Activated CD4-positive, alpha-beta T cell treated with anti-CD3 and anti-CD28 coated beads for 36 hours (primary cell): ENCODE measurements around the gene OR10H3. TPM values are rescaled to one million over a fixed set of nuclear protein-coding genes. Genes with fewer than 3 reads are reported as not detected.

Experiments
- ATAC-seq: fragments of 200-7000 bp; cut with Tn5 transposase; one replicate; pipeline ENCODE4 v1.10.0; 2021; ENCODE audit warnings: mild to moderate bottlenecking, moderate library complexity
- CTCF ChIA-PET: fragments of 350-600 bp; sonication (Branson Sonifier 250); formaldehyde crosslinking; loops from one replicate; lab custom pipeline; 2021; ENCODE audit warnings: antibody characterized with exemption; lab: Charles Lee
- POLR2A ChIA-PET: fragments of 350-600 bp; sonication (Branson Sonifier 250); formaldehyde crosslinking; loops from one replicate; lab custom pipeline; 2021; ENCODE audit warnings: antibody characterized with exemption, inconsistent platforms; lab: Charles Lee
- DNase-seq: peaks from one replicate; pipeline ENCODE4 v3.0.0-alpha.2; 2020
- H3K27ac Mint-ChIP-seq: one replicate; pipeline ENCODE4 v1.8.0; 2021; ENCODE audit warnings: mixed read lengths
- H3K27me3 Mint-ChIP-seq: one replicate; pipeline ENCODE4 v1.8.0; 2021; ENCODE audit warnings: mixed read lengths
- H3K36me3 Mint-ChIP-seq: one replicate; pipeline ENCODE4 v1.8.0; 2021; ENCODE audit warnings: low read depth, mixed read lengths
- H3K4me1 Mint-ChIP-seq: one replicate; pipeline ENCODE4 v1.8.0; 2021; ENCODE audit warnings: mixed read lengths
- H3K4me3 Mint-ChIP-seq: one replicate; pipeline ENCODE4 v1.8.0; 2021; ENCODE audit warnings: mild to moderate bottlenecking, moderate library complexity, mixed read lengths
- H3K9me3 Mint-ChIP-seq: one replicate; pipeline ENCODE4 v1.8.0; 2021; ENCODE audit warnings: low read depth, mixed read lengths
- intact Hi-C, 2 experiments: fragments of 100-400 bp; cut with DNase I in 1 of 2; cut with micrococcal nuclease in 1 of 2; formaldehyde crosslinking; loops; one replicate each; pipeline versions ENCODE4 v1.14.2 to v1.15.1; 2022 to 2024; cut with DNase I, micrococcal nuclease
- total RNA-seq, 2 experiments: library from RNA; stranded (reverse); gene quantifications; one replicate each; pipeline ENCODE4 v1.2.3, GENCODE V29; 2021

The OR10H3 gene, protein sequence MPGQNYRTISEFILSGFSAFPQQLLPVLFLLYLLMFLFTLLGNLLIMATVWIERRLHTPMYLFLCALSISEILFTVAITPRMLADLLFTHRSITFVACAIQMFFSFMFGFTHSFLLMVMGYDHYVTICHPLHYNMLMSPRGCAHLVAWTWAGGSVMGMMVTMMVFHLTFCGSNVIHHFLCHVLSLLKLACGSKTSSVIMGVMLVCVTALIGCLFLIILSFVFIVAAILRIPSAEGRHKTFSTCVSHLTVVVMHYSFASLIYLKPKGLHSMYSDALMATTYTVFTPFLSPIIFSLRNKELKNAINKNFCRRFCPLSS
- total RNA-seq: not detected

DNA sequence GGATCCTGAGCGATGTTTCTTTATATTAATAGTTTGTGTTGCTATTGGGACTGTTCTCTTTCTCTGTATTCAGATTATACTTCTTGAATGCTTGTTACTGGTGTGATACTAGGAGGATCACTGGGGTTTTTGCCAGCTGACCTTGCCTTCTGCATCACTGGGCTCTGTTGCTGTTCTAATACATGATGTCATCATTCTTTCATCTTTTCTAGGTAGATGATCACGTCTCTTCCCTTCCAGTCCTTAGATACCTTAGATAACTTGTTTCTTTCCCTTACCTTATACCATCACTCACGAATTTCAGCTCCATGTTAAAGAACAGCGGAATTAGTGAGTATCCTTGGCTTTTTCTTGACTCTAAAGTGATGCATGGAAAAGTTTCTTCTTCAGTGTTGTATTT, at the start of gene OR10H3:
Gene OR10H3, plus strand, starts transcription at position 264 of the 400 bp plus-strand sequence. CDS start 3,408 bp downstream, outside the sequence.
- DNase-seq (no peak), ATAC-seq (no peak)
- no peaks in the 10 kb centered on the region for H3K4me1 Mint-ChIP-seq
- CTCF ChIA-PET: no interaction called here
- H3K36me3 Mint-ChIP-seq: no peaks in the 10 kb centered on the region
- peaks cover 10% of the 10 kb centered on the region for H3K27me3 Mint-ChIP-seq
- POLR2A ChIA-PET: no interaction called here
- no peak within 1 kb of the TSS for H3K27ac Mint-ChIP-seq
- H3K9me3 Mint-ChIP-seq: peaks cover 11% of the 10 kb centered on the region
- H3K4me3 Mint-ChIP-seq: no peak within 1 kb of the TSS
- intact Hi-C loops: no loop called here

DNA sequence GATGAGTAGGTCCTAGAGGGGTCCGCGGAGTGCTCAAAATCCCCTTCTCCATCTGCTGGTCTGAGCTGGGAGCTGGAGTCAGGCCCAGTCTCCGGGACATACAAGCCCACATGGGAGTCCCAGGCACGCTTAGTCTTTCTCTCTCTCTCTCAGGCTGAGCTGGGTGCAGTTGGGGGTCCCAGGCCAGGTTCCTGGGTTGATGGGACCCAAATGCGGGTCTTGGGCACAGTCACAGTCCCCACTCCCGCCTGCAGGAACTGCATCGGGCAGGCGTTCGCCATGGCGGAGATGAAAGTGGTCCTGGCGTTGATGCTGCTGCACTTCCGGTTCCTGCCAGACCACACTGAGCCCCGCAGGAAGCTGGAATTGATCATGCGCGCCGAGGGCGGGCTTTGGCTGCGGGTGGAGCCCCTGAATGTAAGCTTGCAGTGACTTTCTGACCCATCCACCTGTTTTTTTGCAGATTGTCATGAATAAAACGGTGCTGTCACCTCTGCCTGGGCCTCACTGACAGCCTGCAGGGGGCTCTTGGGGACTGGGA, 41.1 kb upstream of the OR10H3 start:
- Mint-ChIP-seq H3K36me3 (no peaks in the 10 kb centered on the region), H3K4me1 (no peaks in the 10 kb centered on the region), H3K9me3 (no peaks in the 10 kb centered on the region), H3K27me3 (peaks cover 20% of the 10 kb centered on the region), H3K4me3 (no peak overlapping the region), H3K27ac (no peak overlapping the region)
- intact Hi-C loops: no loop called here
- ATAC-seq: no peak
- ChIA-PET CTCF (no interaction called here), POLR2A (no interaction called here)
- no peak for DNase-seq

DNA sequence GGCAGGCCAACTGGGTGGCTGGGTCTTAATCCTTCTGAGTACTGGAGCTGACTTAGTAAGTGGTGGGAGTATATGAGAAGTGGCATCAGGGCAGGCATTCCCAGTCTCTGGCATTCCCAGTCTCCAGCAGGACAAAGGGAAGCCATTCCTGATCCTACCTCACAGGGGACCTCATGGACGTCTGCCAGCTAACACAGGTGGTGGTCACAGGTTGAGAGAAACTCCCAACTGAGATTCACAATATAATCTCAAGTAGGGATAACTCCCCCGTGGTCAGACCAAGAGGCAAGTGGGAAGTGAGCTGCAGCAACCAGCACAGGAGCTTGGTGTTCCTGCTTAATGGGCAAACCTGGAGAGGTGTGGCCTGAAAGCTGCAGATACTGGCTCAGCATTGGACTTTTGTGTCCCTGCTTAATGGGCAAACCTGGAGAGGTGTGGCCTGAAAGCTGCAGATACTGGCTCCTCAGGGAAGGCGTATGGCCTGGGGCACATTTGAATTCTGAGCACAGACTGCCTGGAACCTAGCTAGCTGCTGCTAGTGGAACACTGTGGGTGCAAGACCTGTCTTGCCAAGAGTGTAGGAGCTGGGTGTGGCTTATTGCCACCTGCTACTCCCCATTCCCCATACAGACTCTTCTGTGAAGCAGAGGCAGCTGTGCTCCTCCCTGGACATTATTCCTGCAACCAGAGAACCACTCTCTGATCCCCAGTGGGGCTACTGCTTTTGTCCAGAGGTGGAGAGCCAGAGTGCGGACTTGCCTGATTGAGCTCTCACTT, 35.8 kb upstream of the OR10H3 start:
- Mint-ChIP-seq H3K9me3 (peaks cover 3% of the 10 kb centered on the region), H3K27ac (no peak overlapping the region), H3K36me3 (no peaks in the 10 kb centered on the region), H3K4me1 (no peaks in the 10 kb centered on the region), H3K4me3 (no peak overlapping the region), H3K27me3 (peaks cover 35% of the 10 kb centered on the region)
- DNase-seq (no peak), ATAC-seq (no peak)
- intact Hi-C loops: no loop called here
- ChIA-PET POLR2A (no interaction called here), CTCF (interaction anchor here (0.6 kb wide), 2 partner anchors 116 to 859 kb away, joined by 3 read pairs; no protein-coding TSS in a partner anchor)

DNA sequence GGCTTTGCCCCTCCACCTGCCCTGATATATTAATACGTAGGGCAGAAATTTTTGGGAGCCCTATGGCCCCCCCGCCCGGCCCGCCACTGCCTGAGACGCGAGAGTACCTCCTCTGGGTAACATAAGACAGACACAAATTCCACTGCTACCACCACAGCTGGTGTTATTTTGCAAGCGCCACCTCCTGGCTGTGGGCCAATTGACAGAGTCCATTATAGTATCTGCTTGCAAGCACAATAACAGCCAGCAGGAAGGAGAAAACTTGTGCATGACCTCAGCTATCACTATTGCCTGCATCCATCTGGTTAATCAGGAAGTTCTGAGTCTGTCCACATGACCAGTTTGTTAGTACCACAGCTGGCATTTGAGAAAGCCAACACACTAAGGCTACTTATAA, 35.3 kb upstream of the OR10H3 start:
- no peak overlapping the region for H3K4me3 Mint-ChIP-seq

DNA sequence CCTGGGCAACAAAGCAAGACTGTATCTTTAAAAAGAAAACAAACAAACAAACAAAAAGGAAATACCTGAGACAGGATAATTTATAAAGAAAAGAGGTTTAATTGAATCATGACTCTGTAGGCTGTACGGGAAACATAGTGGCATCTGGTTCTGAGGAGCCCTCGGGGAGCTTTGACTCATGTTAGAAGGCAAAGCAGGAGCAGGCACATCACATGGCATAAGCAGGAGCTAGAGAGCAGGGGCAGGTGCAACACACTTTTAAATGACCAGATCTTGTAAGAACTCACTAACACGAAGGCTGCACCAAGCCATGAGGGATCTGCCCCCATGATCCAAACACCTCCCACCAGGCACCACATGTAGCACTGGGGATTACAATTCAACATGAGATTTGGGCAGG, 23.1 kb upstream of the OR10H3 start:
- Mint-ChIP-seq H3K36me3 (no peaks in the 10 kb centered on the region), H3K4me1 (peaks cover 2% of the 10 kb centered on the region), H3K9me3 (no peaks in the 10 kb centered on the region), H3K27ac (no peak overlapping the region), H3K4me3 (no peak overlapping the region), H3K27me3 (peaks cover 11% of the 10 kb centered on the region)
- intact Hi-C loops: no loop called here
- ATAC-seq (no peak), DNase-seq (no peak)
- POLR2A ChIA-PET: no interaction called here
- CTCF ChIA-PET: no interaction called here

More for the DNA sequence above, 35.3 kb upstream of the OR10H3 start:
- DNase-seq: peak; percentile 59
- POLR2A ChIA-PET: no interaction called here
- intact Hi-C loops: no loop called here
- ATAC-seq: peak; percentile 36
- H3K27ac Mint-ChIP-seq: no peak overlapping the region
- H3K4me1 Mint-ChIP-seq: no peaks in the 10 kb centered on the region
- H3K36me3 Mint-ChIP-seq: no peaks in the 10 kb centered on the region
- CTCF ChIA-PET: interaction anchor here (0.6 kb wide), 3 partner anchors 96 to 858 kb away, joined by 3 read pairs; no protein-coding TSS in a partner anchor
- H3K27me3 Mint-ChIP-seq: peaks cover 34% of the 10 kb centered on the region
- H3K9me3 Mint-ChIP-seq: peaks cover 3% of the 10 kb centered on the region

DNA sequence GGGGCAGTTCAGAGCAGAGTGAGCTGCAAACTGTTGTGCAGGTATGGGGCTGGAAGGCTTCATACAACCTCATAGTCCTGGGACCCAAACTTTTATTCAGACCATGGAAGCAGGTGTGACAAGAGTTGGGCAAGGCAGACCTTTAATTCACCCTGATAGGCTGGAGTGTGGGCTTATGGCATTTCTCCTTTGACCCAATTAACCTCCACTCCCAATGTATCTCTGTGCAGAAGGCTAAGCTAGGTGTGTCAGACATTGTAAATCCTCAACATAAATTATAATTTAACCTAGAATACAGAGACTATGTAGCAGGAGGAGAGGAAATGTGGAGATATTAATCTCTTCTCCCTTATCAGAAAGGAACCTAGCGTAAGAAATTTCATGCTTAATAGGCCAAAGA, 22.1 kb upstream of the OR10H3 start:
- no peaks in the 10 kb centered on the region for H3K36me3 Mint-ChIP-seq
- no peak overlapping the region for H3K4me3 Mint-ChIP-seq
- DNase-seq: no peak
- H3K4me1 Mint-ChIP-seq: peaks cover 2% of the 10 kb centered on the region
- no peak overlapping the region for H3K27ac Mint-ChIP-seq
- ChIA-PET POLR2A (no interaction called here), CTCF (no interaction called here)
- intact Hi-C loops: no loop called here
- no peaks in the 10 kb centered on the region for H3K9me3 Mint-ChIP-seq
- H3K27me3 Mint-ChIP-seq: peaks cover 13% of the 10 kb centered on the region
- ATAC-seq: no peak

DNA sequence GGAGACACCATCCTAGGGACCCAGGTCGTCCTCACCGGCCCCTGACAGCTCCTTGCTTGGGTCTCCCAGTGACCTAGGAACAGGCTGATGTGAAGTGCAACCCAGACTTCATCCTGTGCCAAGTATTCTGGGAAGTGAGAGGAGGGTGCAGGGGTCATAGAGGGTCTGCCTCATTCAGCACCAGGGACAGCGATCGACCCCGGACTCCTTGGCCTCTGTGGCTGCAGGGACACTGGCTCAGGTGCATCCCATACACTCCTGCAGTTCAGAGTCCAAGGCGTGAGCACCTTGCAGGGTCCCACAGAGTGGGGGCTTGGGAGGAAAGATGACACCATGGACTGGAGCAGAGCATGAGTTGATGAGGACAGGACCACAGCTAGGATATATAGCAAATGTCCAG, 20.0 kb upstream of the OR10H3 start:
- CTCF ChIA-PET: no interaction called here
- Mint-ChIP-seq H3K9me3 (no peaks in the 10 kb centered on the region), H3K27ac (no peak overlapping the region), H3K36me3 (no peaks in the 10 kb centered on the region), H3K4me1 (peaks cover 2% of the 10 kb centered on the region), H3K4me3 (no peak overlapping the region), H3K27me3 (peaks cover 23% of the 10 kb centered on the region)
- intact Hi-C loops: no loop called here
- POLR2A ChIA-PET: interaction anchor here (0.7 kb wide), 1 partner anchor 592 kb away, joined by 3 read pairs; a partner anchor contains a TSS
- ATAC-seq: no peak
- no peak for DNase-seq

DNA sequence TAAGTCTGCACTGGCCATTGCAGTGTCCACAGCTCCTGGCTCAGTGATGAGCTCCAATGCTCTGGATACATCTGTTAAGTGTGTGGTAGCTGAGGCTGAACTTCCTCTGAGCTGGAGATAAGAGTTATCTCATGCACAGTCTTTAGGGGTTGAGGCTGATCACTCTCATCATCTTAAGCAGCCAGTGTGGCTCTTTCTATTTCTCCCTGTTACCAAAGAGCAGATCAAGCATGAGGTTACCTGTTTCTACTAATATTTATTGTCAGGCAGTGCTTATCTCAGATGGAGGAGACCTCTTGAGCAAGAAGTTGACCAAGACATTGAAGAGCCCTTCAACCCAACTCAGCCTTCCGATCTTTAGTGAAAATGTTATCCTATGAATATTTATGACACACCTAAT, 16.5 kb upstream of the OR10H3 start:
- H3K36me3 Mint-ChIP-seq: no peaks in the 10 kb centered on the region
- no peaks in the 10 kb centered on the region for H3K9me3 Mint-ChIP-seq
- no peak overlapping the region for H3K27ac Mint-ChIP-seq
- H3K4me1 Mint-ChIP-seq: peaks cover 2% of the 10 kb centered on the region
- H3K4me3 Mint-ChIP-seq: no peak overlapping the region
- peaks cover 36% of the 10 kb centered on the region for H3K27me3 Mint-ChIP-seq
- POLR2A ChIA-PET: no interaction called here
- intact Hi-C loops: no loop called here
- no peak for DNase-seq
- CTCF ChIA-PET: no interaction called here
- no peak for ATAC-seq

DNA sequence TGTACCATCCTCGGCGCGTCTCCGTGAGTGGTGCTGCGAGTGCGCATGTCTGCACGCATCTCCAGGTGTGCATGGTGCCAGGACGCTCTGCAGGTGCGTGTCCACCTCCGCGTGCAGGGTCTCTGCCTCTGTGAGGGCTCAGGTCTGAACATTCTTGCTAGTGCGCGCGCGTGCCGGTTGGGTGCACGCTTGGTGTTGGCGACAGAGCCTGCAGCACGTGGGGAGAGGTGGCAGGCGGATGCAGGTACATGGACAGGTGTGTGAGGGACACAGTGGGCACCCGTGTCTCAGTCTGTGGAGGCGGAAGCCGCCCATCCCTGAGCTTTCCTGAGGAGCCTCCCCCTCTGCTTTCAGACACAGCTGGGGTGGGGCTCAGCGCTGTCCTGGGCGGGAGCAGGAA, 14.8 kb upstream of the OR10H3 start:
- Mint-ChIP-seq H3K27me3 (peaks cover 37% of the 10 kb centered on the region), H3K9me3 (no peaks in the 10 kb centered on the region), H3K27ac (no peak overlapping the region), H3K4me3 (no peak overlapping the region), H3K36me3 (no peaks in the 10 kb centered on the region), H3K4me1 (peaks cover 2% of the 10 kb centered on the region)
- intact Hi-C loops: no loop called here
- ATAC-seq (no peak), DNase-seq (no peak)
- ChIA-PET CTCF (no interaction called here), POLR2A (interaction anchor here (0.5 kb wide), 1 partner anchor 646 kb away, joined by 5 read pairs; no protein-coding TSS in a partner anchor)

DNA sequence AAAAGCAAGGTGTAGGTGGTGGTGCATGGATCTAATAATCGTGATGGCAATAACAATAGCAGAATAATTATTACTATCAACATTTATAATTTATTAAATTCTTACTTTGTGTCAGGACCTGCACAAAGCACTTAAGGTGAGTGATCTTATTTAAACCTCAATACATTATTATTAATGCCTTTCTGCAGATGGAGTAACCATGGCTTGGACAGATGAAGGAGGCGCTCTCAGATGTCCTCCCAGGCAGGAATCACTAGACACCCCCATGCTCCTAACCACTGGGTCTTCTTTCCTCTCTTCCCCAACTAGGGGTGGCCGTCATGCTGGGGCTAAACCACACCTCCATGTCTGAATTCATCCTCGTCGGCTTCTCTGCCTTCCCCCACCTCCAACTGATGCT, 10.1 kb upstream of the OR10H3 start, which contains the start of gene OR10H2:
Gene OR10H2, plus strand, starts transcription at position 301 of the 400 bp plus-strand sequence. Its CDS starts 20 bp downstream, at position 321.
- Mint-ChIP-seq H3K9me3 (no peaks in the 10 kb centered on the region), H3K36me3 (no peaks in the 10 kb centered on the region), H3K4me1 (no peaks in the 10 kb centered on the region), H3K27me3 (peaks cover 27% of the 10 kb centered on the region), H3K4me3 (no peak within 1 kb of the TSS), H3K27ac (no peak within 1 kb of the TSS)
- ATAC-seq (no peak), DNase-seq (no peak)
- ChIA-PET CTCF (no interaction called here), POLR2A (no interaction called here)
- intact Hi-C loops: no loop called here

DNA sequence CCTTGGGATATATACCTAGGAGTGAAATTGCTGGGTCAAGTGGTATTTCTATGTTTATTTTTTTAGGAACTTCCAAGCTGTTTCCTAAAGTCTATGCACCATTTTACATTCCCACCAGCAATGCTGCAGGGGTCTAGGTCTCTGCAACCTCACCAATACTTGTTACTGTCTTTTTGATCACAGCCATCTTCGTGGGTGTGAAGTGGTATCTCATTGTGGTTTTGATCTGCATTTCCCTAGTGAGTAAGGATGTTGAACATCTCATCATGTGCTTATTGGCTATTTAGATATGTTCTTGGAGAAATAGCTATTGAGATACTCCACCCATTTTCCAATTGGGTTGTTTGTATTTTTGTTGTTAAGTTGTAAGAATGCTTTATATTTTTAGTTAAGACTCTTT, 7.2 kb upstream of the OR10H3 start:
- no peak for DNase-seq
- POLR2A ChIA-PET: no interaction called here
- intact Hi-C loops: no loop called here
- no peaks in the 10 kb centered on the region for H3K36me3 Mint-ChIP-seq
- no peaks in the 10 kb centered on the region for H3K4me1 Mint-ChIP-seq
- no peak overlapping the region for H3K27ac Mint-ChIP-seq
- ATAC-seq: no peak
- H3K9me3 Mint-ChIP-seq: no peaks in the 10 kb centered on the region
- CTCF ChIA-PET: no interaction called here
- H3K27me3 Mint-ChIP-seq: peaks cover 15% of the 10 kb centered on the region
- no peak overlapping the region for H3K4me3 Mint-ChIP-seq
